ENCODE measurements around the gene HARS2.
"Not testable (repeated sequence)": the region's sequence is repeated elsewhere in the genome, so short reads cannot be mapped to it uniquely, and the experiment has no call there.

Gene HARS2

DNA sequence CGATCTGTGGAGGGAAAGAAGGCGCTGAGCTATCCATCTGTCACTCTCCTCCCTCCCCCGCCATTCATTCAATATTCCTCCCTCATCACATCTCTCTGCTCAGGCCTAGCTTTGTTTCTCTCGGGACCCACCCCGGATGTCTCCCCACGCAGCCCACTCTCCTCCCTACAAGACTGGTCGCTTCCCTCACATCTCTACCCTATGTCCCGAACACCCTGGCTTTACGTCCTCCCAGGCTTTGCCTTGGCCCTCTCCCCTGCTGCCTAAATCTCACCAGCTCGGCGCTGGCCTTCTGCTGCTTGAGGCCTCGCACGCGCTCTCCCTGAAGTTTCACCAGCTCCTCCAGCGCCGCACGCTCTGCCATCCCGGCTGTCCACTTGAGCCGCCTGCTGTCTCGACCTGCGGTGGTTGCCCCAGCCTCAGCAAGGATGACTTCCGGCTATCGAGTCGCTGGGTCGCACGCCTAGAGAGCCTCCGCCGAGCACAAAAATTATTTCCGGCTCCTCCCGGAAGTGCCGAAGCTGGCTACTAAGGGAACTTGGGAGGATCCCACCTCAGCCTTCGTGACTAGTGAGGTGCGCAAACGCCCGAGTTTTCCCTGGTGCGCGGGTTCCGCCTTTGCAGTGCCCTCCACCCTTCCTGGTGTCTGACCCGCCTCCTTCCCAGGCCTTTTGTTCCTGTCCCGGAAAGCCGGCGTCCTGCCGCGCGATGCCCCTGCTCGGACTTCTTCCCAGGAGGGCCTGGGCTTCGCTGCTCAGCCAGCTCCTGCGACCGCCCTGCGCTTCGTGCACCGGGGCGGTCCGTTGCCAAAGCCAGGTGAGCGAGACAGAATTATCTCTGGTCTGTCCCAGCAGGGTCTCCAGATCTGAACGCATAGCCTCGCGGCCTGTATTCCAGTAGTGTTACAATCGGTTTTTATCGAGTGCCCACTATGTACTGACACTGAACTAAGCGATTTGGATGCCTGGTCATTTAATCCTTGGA lies at the start of gene HARS2, which contains the start of gene HARS1:
HARS2 (plus strand) TSS at position 515 of the 984 bp plus-strand sequence; CDS start at position 709, 194 bp downstream.
HARS1 (minus strand) TSS at position 430 of the 984 bp plus-strand sequence; CDS start at position 364, 66 bp downstream.
- DNase-seq (ENCODE audit: extremely low spot score, insufficient read length, low read depth) (peak; percentile 84), FAIRE-seq (peak; percentile 94)

GRCh38 chr5:140641716-140642115 lies 49.5 kb upstream of the HARS2 start:
- no peak for DNase-seq (ENCODE audit: extremely low spot score, insufficient read length, low read depth)
- no peak for FAIRE-seq

DNA sequence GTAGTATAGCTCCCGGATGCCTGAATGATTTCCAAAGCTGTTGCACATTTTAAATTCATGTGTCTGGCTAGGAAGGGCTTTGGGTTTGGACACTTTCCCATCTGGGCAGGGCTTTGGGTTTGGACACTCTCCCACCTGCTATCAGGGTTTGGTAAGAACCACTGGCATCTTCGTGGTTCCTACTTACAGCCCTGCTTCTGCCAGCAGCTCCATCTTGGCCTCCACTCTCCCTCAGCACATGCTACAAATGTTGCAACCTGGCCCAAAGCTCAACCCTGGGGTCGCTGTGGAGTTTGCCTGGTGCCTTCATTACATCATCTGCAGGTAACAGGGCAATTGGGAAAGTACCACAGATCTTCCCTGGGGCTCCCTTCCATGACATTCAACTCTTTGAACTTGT lies 48.5 kb upstream of the HARS2 start:
- FAIRE-seq: no peak
- no peak for DNase-seq (ENCODE audit: extremely low spot score, insufficient read length, low read depth)

DNA sequence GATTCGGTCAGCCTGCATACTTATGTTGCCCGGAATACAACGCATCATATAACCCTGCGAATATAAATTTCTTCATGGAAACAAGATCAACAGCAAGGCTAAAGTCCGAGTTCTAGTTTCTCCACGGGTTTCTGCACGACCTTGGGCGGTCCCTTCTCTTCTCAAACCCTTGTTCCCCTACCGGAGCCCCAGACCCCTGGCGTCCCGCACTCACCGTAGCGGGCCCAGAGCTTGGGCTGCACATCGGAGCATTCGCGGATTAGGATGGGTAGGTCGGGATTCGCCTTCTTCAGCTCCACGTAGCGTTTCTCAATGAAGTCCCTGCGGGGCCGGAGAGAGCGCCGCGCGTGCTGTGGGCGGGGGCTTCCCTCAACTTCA lies 44.2 kb upstream of the HARS2 start:
- no peak for DNase-seq (ENCODE audit: extremely low spot score, insufficient read length, low read depth)
- FAIRE-seq: no peak

- FAIRE-seq (no peak), DNase-seq (ENCODE audit: extremely low spot score, insufficient read length, low read depth) (no peak)
Measured at GRCh38 chr5:140658870-140659269, 32.4 kb upstream of the HARS2 start.

DNA sequence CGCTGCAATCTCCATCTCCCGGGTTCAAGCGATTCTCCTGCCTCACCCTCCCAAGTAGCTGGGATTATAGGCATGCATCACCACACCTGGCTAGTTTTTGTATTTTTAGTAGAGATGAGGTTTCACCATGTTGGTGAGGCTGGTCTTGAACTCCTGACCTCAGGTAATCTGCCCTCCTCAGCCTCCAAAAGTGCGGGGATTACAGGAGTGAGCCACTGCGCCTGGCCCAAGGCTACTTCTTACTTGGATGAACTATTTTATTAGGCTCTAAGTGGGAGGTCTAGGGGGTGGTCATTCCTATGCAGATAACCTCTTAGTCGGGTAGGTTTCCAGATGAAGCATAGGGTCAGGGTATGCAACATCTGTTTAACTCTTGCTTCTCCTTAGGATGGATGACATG lies 30.9 kb upstream of the HARS2 start:
- not testable (repeated sequence) for FAIRE-seq; DNase-seq (ENCODE audit: extremely low spot score, insufficient read length, low read depth)

GRCh38 chr5:140664030-140664358 lies 27.3 kb upstream of the HARS2 start:
- FAIRE-seq: no peak
- no peak for DNase-seq (ENCODE audit: extremely low spot score, insufficient read length, low read depth)

DNA sequence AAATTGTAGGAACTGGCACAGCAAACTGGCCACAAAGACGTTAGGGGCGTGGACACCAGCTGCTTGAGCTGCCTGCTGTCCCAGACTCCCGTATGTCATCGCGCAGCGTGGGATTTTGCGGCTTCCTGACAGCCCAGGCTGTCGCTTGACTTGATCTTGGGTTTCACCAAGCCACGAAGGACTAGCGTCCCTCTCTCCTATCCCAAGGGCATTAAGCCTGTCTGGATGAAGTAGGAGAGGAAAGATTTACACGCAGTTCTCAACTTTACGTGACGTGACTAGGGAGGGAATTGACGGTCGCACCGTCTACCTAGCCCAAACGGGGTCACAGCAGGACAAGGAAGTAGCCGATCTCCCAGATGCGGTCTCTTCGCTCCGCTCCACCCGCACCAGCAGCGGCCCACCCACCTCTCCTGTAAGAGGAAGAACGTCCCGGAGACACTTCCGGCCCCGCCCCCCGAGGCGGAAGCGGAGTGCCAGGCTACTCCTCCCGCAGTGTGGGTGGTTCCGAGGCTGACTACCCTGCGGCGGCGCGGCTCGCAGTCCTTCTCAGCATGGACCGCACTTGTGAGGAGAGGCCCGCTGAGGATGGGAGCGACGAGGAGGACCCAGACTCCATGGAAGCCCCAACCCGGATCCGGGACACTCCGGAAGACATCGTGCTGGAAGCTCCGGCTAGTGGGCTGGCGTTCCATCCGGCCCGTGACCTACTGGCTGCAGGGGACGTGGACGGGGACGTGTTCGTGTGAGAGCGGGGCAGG lies 26.7 kb upstream of the HARS2 start, which contains the start of gene WDR55:
WDR55 (plus strand) TSS at position 546 of the 761 bp plus-strand sequence; CDS start at position 555, 9 bp downstream.
- DNase-seq (ENCODE audit: extremely low spot score, insufficient read length, low read depth) (peak; percentile 85), FAIRE-seq (peak; percentile 98)

DNA sequence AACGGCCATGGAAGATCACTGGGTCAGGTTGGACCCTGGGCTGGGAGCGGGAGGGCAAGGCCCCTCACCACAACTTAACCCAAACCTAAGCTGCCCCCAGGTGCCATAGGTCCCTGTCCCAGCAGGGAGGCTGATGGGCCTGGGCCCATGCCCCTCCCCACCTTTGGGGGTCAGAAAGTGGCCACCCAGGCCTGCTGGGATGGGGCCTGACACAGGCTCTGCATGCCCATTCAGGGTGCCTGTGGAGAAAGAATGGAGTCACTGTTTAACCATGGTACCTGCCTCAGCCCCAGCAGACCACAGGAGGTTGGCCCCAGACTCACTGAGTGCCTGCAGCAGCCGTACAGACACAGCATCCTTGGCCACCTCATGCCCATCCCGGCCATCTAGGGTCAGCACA lies 20.2 kb upstream of the HARS2 start:
- not testable (repeated sequence) for FAIRE-seq; DNase-seq (ENCODE audit: extremely low spot score, insufficient read length, low read depth)

GRCh38 chr5:140671472-140672125 lies 19.7 kb upstream of the HARS2 start:
- FAIRE-seq (no peak), DNase-seq (ENCODE audit: extremely low spot score, insufficient read length, low read depth) (no peak)

DNA sequence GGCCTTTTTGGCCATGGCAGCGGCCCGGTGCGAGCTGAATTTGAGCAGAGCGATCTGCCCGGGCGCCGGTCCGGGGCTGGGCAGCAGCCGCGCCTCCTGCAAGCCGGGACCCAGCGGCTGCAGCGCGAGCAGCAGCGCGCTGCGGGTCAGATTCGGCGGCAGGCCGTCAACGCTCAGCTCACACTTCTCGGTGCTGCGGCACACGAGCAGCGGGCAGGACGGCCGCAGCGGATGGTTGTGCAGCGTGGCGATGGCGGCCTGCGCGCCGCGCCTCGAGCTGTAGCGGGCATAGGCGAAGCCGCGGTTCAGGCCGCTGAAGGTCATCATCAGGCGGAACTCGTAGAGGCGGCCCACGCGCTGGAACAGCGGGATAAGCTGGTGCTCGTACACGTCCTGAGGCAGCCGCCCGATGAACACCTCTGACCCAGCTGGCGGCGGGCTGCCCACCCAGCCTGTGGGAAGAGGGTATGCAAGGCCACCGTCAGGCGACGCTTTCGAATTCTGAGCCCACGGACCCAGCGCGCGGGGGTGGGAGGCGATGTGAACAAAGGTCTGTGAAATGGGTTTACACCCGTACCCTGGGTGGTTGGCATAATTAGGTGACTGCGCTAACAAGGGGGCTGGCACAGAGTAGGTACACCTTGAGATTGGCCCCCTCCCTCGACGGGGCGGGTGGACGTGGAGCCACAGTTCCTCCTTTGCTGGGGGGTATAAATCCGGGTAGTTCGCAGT lies 18.6 kb upstream of the HARS2 start:
- no peak for DNase-seq (ENCODE audit: extremely low spot score, insufficient read length, low read depth)
- no peak for FAIRE-seq

GRCh38 chr5:140673187-140673976 lies 17.9 kb upstream of the HARS2 start, which contains the start of gene DND1:
Gene DND1, minus strand, starts transcription at chr5:140673576. Its CDS starts 34 bp downstream, at chr5:140673542.
- FAIRE-seq (no peak), DNase-seq (ENCODE audit: extremely low spot score, insufficient read length, low read depth) (no peak)

GRCh38 chr5:140674211-140674610 lies 17.0 kb upstream of the HARS2 start:
- no peak for FAIRE-seq
- no peak for DNase-seq (ENCODE audit: extremely low spot score, insufficient read length, low read depth)

- FAIRE-seq (no peak), DNase-seq (ENCODE audit: extremely low spot score, insufficient read length, low read depth) (no peak)
Measured at GRCh38 chr5:140674629-140675028, 16.6 kb upstream of the HARS2 start.

DNA sequence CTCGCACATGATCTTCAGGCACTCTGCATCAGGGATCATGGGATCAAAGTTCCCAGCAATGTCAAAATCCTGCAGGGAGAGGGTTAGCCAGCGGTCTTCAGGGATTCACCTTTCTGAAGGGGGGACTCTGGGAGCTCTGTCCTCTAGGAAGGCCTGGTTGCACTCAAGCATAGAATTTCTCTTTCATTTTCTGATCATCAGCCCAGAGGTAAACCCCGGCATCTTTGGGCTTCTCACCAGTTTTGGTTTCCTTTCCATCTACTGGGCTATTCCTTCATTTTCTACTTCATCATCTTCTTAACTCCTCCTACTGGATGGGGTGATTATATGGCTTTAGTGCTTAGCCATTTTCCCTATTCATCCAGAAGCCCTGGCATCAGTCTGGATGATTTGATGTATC lies 13.3 kb upstream of the HARS2 start:
- FAIRE-seq (no peak), DNase-seq (ENCODE audit: extremely low spot score, insufficient read length, low read depth) (no peak)

DNA sequence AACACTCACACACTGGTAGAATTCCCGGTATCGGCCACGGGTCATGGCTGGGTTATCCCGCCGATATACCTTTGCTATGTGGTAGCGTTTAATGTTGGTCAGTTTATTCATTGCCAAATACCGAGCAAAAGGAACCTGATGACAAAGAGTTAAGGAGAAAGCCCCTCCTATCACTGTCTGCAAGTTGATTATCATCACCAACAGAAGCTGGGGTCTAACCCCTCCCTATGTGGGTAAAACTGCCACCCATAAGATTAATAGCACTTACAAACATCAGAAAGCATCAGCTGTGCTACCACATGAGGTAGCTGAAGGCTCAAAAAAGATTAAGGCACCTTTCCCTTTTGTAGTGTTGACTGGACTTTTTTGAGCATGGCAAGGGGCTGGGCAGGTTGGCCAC lies 12.3 kb upstream of the HARS2 start:
- FAIRE-seq: no peak

GRCh38 chr5:140690376-140690932 lies 801 bp upstream of the HARS2 start:
- FAIRE-seq (no peak), DNase-seq (ENCODE audit: extremely low spot score, insufficient read length, low read depth) (no peak)

More for the DNA sequence above, 12.3 kb upstream of the HARS2 start:
- DNase-seq (ENCODE audit: extremely low spot score, insufficient read length, low read depth): no peak

DNA sequence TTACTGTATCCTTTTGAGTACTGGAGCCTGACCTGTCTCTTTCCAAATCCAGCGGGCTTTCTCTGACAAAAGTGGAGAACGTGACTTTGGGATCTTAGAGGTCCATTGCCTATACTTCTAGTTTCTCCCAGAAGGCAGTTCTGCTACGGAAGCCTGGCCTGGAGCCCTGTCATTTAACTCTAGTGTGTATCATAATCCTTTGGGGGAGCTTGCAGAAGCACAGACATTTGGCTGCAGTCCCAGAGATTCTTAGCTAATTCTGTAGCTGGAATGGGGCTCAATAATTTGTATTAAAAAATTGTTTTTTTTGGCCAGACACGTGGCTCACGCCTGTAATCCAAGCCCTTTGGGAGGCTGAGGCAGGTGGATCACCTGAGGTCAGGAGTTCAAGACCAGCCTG lies 3.0 kb downstream of the HARS2 start:
- DNase-seq (ENCODE audit: extremely low spot score, insufficient read length, low read depth) (no peak), FAIRE-seq (no peak)
